A549 (cell line): ENCODE results near the gene NEK5. TPM values are rescaled to one million over a fixed set of nuclear protein-coding genes. Genes with fewer than 3 reads are reported as not detected.
"Not testable (repeated sequence)": the region's sequence is repeated elsewhere in the genome, so short reads cannot be mapped to it uniquely, and the experiment has no call there.

ENCODE experiments used
- ATAC-seq, 2 experiments: fragments of 200-7000 bp in 1 of 2; fragments of >200 bp in 1 of 2; cut with Nextera tagmentation in 1 of 2; cut with Tn5 transposase in 1 of 2; 3 replicates each; pipeline versions ENCODE4 v1.8.0 to v1.9.1; 2018 to 2020; ENCODE audit warnings: mild to moderate bottlenecking in 1 of 2, moderate library complexity in 1 of 2
- CTCF ChIA-PET: fragments of 300-600 bp; sonication (Branson Sonifier 250); formaldehyde crosslinking; extraction: SDS; loops from one replicate; lab custom pipeline; 2021; ENCODE audit warnings: antibody characterized with exemption, inconsistent platforms; lab: Yijun Ruan, JAX
- POLR2A ChIA-PET: fragments of 350-600 bp; formaldehyde crosslinking; extraction: SDS; loops from one replicate; lab custom pipeline; 2021; ENCODE audit warnings: antibody characterized with exemption, inconsistent platforms; lab: Yijun Ruan, JAX
- DNase-seq, 2 experiments: peaks; one replicate each; pipeline versions ENCODE4 v3.0.0 to v3.0.0-alpha.2; 2011 to 2016; ENCODE audit warnings: low read depth in 1 of 2, low spot score in 1 of 2
- FAIRE-seq: peaks from 2 replicates; lab custom pipeline; 2011; peaks lifted over from hg19 to GRCh38; lab: Jason Lieb, UNC
- H3K27ac ChIP-seq, 2 experiments: fragments of >200 bp; sonication (Bioruptor Twin); formaldehyde crosslinking; 3 replicates each; pipeline ENCODE4 v1.5.1; 2016 to 2017
- H3K4me1 ChIP-seq: fragments of >200 bp; sonication (Bioruptor Twin); formaldehyde crosslinking; 3 replicates; pipeline ENCODE4 v1.6.1; 2016
- H3K4me2 ChIP-seq: fragments of >200 bp; sonication (Bioruptor Twin); formaldehyde crosslinking; 3 replicates; pipeline ENCODE4 v1.6.1; 2016
- H3K4me3 ChIP-seq: fragments of >200 bp; sonication (Bioruptor Twin); formaldehyde crosslinking; 3 replicates; pipeline ENCODE4 v1.5.1; 2016
- H3K9me3 ChIP-seq: fragments of >200 bp; sonication (Bioruptor Twin); formaldehyde crosslinking; 3 replicates; pipeline ENCODE4 v1.6.1; 2016
- CBX8 ChIP-seq: fragments of 200-600 bp; sonication (generic); IDR thresholded peaks from 2 replicates; pipeline ENCODE4 v1.6.1; 2016
- CEBPB ChIP-seq, 2 experiments: fragments of >200 bp in 1 of 2; sonication (Bioruptor Twin) in 1 of 2; formaldehyde crosslinking in 1 of 2; IDR thresholded peaks; 2 replicates each; pipeline ENCODE4 v1.6.1; 2012 to 2016
- CTCF ChIP-seq: fragments of >200 bp; sonication (Bioruptor Twin); formaldehyde crosslinking; IDR thresholded peaks from 3 replicates; pipeline ENCODE4 v1.5.1; 2016
- EHMT2 ChIP-seq: fragments of 200-600 bp; sonication (generic); IDR thresholded peaks from 2 replicates; pipeline ENCODE4 v1.6.1; 2016; ENCODE audit warnings: antibody characterized with exemption, low read depth, mild to moderate bottlenecking, moderate library complexity
- EP300 ChIP-seq, 2 experiments: fragments of >200 bp; sonication (Bioruptor Twin); formaldehyde crosslinking; IDR thresholded peaks; 2 replicates in 1 of 2; 3 replicates in 1 of 2; pipeline ENCODE4 v1.6.1; 2016 to 2017
- FOSB ChIP-seq: fragments of 250-450 bp; sonication (Bioruptor Pico); IDR thresholded peaks from 2 replicates; pipeline ENCODE4 v1.5.0; 2020; ENCODE audit warnings: mild to moderate bottlenecking, moderate library complexity
- GATA3 ChIP-seq: IDR thresholded peaks from 2 replicates; pipeline ENCODE4 v1.6.1; 2012; ENCODE audit warnings: borderline replicate concordance
- HDAC2 ChIP-seq: fragments of 200-600 bp; sonication (generic); IDR thresholded peaks from 2 replicates; pipeline ENCODE4 v1.6.1; 2016
- HES2 ChIP-seq: fragments of >200 bp; sonication (Bioruptor Twin); formaldehyde crosslinking; IDR thresholded peaks from 2 replicates; pipeline ENCODE4 v1.6.1; 2016
- HMGXB4 ChIP-seq: fragments of 250-450 bp; sonication (Bioruptor Pico); IDR thresholded peaks from 2 replicates; pipeline ENCODE4 v1.5.0; 2021; ENCODE audit warnings: mild to moderate bottlenecking, moderate library complexity, borderline replicate concordance
- KDM1A ChIP-seq: fragments of 200-600 bp; sonication (generic); IDR thresholded peaks from 2 replicates; pipeline ENCODE4 v1.6.1; 2016; ENCODE audit warnings: low read depth, mild to moderate bottlenecking
- MAZ ChIP-seq: fragments of 150-350 bp; IDR thresholded peaks from 2 replicates; pipeline ENCODE4 v1.6.1; 2014; ENCODE audit warnings: antibody characterized with exemption, low read depth, low read length, borderline replicate concordance
- MYC ChIP-seq: IDR thresholded peaks from 2 replicates; pipeline ENCODE4 v1.6.1; 2012; ENCODE audit warnings: mild to moderate bottlenecking, inconsistent platforms, low read length, improper control_type of control experiment, borderline replicate concordance
- RARB ChIP-seq: fragments of 250-450 bp; sonication (Bioruptor Pico); IDR thresholded peaks from 2 replicates; pipeline ENCODE4 v1.8.0; 2021; ENCODE audit warnings: mild to moderate bottlenecking, moderate library complexity
- SMC3 ChIP-seq: fragments of >200 bp; sonication (Bioruptor Twin); formaldehyde crosslinking; IDR thresholded peaks from 3 replicates; pipeline ENCODE4 v1.6.1; 2018; ENCODE audit warnings: inconsistent platforms
- TP53 ChIP-seq: fragments of 250-450 bp; sonication (Bioruptor Pico); IDR thresholded peaks from 2 replicates; pipeline ENCODE4 v1.5.0; 2021; ENCODE audit warnings: mild to moderate bottlenecking, moderate library complexity
- ZSCAN20 ChIP-seq: fragments of 250-450 bp; sonication (Bioruptor Pico); IDR thresholded peaks from 2 replicates; pipeline ENCODE4 v1.8.0; 2022; ENCODE audit warnings: mild to moderate bottlenecking, moderate library complexity
- WGBS: methylation state at CpG from one replicate; pipeline ENCODE4 v1.1.6; 2017; ENCODE audit errors: missing lambda C conversion rate; 5-methylcytosine and 5-hydroxymethylcytosine counted together
- polyA plus RNA-seq, 4 experiments: library from polyadenylated mRNA; depleted of rRNA in 3 of 4; stranded (reverse); fragments of >200 nt; fragmentation: RNase III in 1 of 4; extraction: RNeasy Plus Mini Kit Qiagen cat#74134 plus additional on column Dnase treatment in 1 of 4; gene quantifications; 2 replicates in 3 of 4; 3 replicates in 1 of 4; pipeline ENCODE4 v1.2.3, GENCODE V29; 2011 to 2017
- TF ChIP-seq, protein P1 (sequence below): fragments of 450-650 bp; IDR thresholded peaks from 2 replicates; pipeline ENCODE4 v1.6.1; 2014; ENCODE audit warnings: antibody characterized with exemption
- TF ChIP-seq, protein P2 (sequence below): IDR thresholded peaks from 2 replicates; pipeline ENCODE4 v1.6.1; 2012; ENCODE audit warnings: low read depth, borderline replicate concordance

NEK5 gene
- polyA plus RNA-seq, 2 of the 4 experiments (the other 2 are of a cell fraction): 0.08 to 0.23 TPM

- no peak for TF ChIP-seq HMGXB4
- TF ChIP-seq, protein P1, sequence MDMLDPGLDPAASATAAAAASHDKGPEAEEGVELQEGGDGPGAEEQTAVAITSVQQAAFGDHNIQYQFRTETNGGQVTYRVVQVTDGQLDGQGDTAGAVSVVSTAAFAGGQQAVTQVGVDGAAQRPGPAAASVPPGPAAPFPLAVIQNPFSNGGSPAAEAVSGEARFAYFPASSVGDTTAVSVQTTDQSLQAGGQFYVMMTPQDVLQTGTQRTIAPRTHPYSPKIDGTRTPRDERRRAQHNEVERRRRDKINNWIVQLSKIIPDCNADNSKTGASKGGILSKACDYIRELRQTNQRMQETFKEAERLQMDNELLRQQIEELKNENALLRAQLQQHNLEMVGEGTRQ: no peak
- TF ChIP-seq HES2: no peak
- TF ChIP-seq, protein P2, sequence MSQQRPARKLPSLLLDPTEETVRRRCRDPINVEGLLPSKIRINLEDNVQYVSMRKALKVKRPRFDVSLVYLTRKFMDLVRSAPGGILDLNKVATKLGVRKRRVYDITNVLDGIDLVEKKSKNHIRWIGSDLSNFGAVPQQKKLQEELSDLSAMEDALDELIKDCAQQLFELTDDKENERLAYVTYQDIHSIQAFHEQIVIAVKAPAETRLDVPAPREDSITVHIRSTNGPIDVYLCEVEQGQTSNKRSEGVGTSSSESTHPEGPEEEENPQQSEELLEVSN: no peak
- TF ChIP-seq ZSCAN20: no peak
Measured at GRCh38 chr13:52128714-52129700, at the start of gene NEK5 (continued).

GRCh38 chr13:52177276-52177675 lies 48.4 kb upstream of the NEK5 start:
- ATAC-seq (no peak), FAIRE-seq (no peak), DNase-seq (no peak)
- POLR2A ChIA-PET: no interaction called here
- Histone ChIP-seq H3K9me3 (no peaks in the 10 kb centered on the region), H3K4me3 (no peak overlapping the region), H3K4me2 (no peak overlapping the region), H3K4me1 (no peaks in the 10 kb centered on the region), H3K27ac (no peak overlapping the region)
- no peak for TF ChIP-seq CBX8
- no peak for TF ChIP-seq GATA3
- no peak for TF ChIP-seq HMGXB4
- no peak for TF ChIP-seq FOSB (CRISPR knock-in tag)
- no peak for TF ChIP-seq KDM1A
- no peak for TF ChIP-seq CTCF
- no peak for TF ChIP-seq TP53 (CRISPR knock-in tag)
- TF ChIP-seq EP300 (IDR thresholded peaks at IDR 0.05): no peak
- TF ChIP-seq HDAC2: no peak
- no peak for TF ChIP-seq MYC
- TF ChIP-seq SMC3: no peak
- TF ChIP-seq EHMT2: no peak
- TF ChIP-seq HES2: no peak
- no peak for TF ChIP-seq CEBPB (IDR thresholded peaks at IDR 0.05)
- TF ChIP-seq MAZ: no peak
- no peak for TF ChIP-seq RARB (CRISPR knock-in tag)
- 69% methylated on average over 2 of the region's 2 CpGs for WGBS
- CTCF ChIA-PET: no interaction called here

DNA sequence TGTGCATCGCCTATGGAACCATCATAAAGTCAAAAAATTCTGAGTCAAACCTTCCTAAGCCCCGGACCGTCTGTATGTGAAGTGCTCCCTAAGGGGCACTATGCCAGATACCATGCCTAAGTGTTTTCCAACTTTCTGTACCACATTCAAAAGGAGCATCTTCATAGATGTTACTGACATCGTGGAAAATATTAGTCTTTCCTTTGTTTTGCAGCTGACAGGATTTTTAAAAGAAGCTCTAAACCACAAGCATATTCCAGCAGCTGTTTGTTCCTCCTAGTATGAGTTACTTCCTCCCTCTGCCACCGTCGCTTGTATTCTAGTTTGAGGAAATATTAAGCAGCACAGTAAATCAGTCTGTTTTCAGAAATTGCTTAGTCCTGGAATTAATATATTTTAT lies 45.1 kb upstream of the NEK5 start:
- CTCF ChIA-PET: interaction anchor here (1.1 to 1.2 kb wide), 2 partner anchors 27 to 46 kb away, joined by 3 to 4 read pairs; no protein-coding TSS in a partner anchor
- DNase-seq, FAIRE-seq, H3K4me1 ChIP-seq, POLR2A ChIA-PET, ATAC-seq, H3K9me3 ChIP-seq, H3K4me3 ChIP-seq, H3K4me2 ChIP-seq, H3K27ac ChIP-seq: not testable (repeated sequence)
- WGBS: 91% methylated on average over 6 of the region's 6 CpGs
